Kidney (tissue), 14 donors: ENCODE measurements around the gene PADI4. TPM values are rescaled to one million over a fixed set of nuclear protein-coding genes. Genes with fewer than 3 reads are reported as not detected.
"Not testable (repeated sequence)": the region's sequence is repeated elsewhere in the genome, so short reads cannot be mapped to it uniquely, and the experiment has no call there.

Experiments
- DNase-seq, 5 donors: peaks; one replicate each; pipeline ENCODE4 v3.0.0-alpha.2; 2013 to 2020
- FAIRE-seq: peaks from 2 replicates; lab custom pipeline; 2012; peaks lifted over from hg19 to GRCh38; lab: Jason Lieb, UNC
- H3K27ac ChIP-seq, 2 donors: one replicate each; pipeline ENCODE4 v1.7.0; 2013; ENCODE audit warnings: low read depth in 2 of 2, low read length in 2 of 2, inconsistent platforms in 1 of 2
- H3K27me3 ChIP-seq: one replicate; pipeline ENCODE4 v1.7.1; 2013; ENCODE audit warnings: low read length, inconsistent platforms; ENCODE audit not compliant: control insufficient read depth, insufficient read depth
- H3K36me3 ChIP-seq, 3 donors: one replicate each; pipeline versions ENCODE4 v1.7.0 to v1.7.1; 2013; ENCODE audit warnings: low read length in 3 of 3, control low read depth in 1 of 3, inconsistent platforms in 1 of 3; ENCODE audit not compliant: insufficient read depth in 3 of 3, control insufficient read depth in 2 of 3
- H3K4me1 ChIP-seq, 3 donors: one replicate each; pipeline versions ENCODE4 v1.7.0 to v1.7.1; 2013; ENCODE audit warnings: low read length in 3 of 3, inconsistent platforms in 1 of 3, low read depth in 1 of 3; ENCODE audit not compliant: control insufficient read depth in 2 of 3, insufficient read depth in 2 of 3
- H3K4me3 ChIP-seq, 3 donors: one replicate each; pipeline versions ENCODE4 v1.7.0 to v1.8.1; 2013; ENCODE audit warnings: low read length in 3 of 3, control low read depth in 1 of 3, inconsistent platforms in 1 of 3
- H3K9ac ChIP-seq, 3 donors: one replicate each; pipeline versions ENCODE4 v1.7.0 to v1.7.1; 2013; ENCODE audit warnings: low read length in 3 of 3, control low read depth in 1 of 3, inconsistent platforms in 1 of 3
- H3K9me3 ChIP-seq, 3 donors: one replicate each; pipeline versions ENCODE4 v1.7.0 to v1.7.1; 2013; ENCODE audit warnings: low read length in 3 of 3, control low read depth in 1 of 3, inconsistent platforms in 1 of 3; ENCODE audit not compliant: control insufficient read depth in 2 of 3, insufficient read depth in 1 of 3
- CTCF ChIP-seq: IDR thresholded peaks from 3 replicates; pipeline ENCODE4 v1.5.1; 2012; ENCODE audit warnings: mild to moderate bottlenecking, moderate library complexity, borderline replicate concordance; ENCODE audit not compliant: insufficient read depth; ENCODE audit errors: extremely low read depth
- intact Hi-C: fragments of 100-400 bp; cut with DNase I; formaldehyde crosslinking; loops from one replicate; pipeline ENCODE4 v1.11.1; 2022
- polyA plus RNA-seq: library from polyadenylated mRNA; stranded (reverse); fragments of 350-450 nt; fragmentation: Illumina TruSeq; extraction: RNeasy Lipid Tissue Mini Kit (QIAGEN cat#74804); gene quantifications from one replicate; pipeline ENCODE4 v1.2.3, GENCODE V29; 2014; ENCODE audit warnings: low read depth, low replicate concordance; ENCODE audit not compliant: insufficient read depth
- total RNA-seq: library from RNA; stranded (reverse); fragmentation: NEBNext Ultra II Directional; extraction: Animal tissue kit (Norgen Biotek cat#: 25700); gene quantifications from one replicate; pipeline ENCODE4 v1.2.1, GENCODE V29; 2021
- donor health status: control.
- donor health status: control.
- donor health status: control.
- donor health status: control.
- donor health status: control.
- donor health status: DM: yes; HTN: yes; CAD: no.
- donor health status: Normal renal cell carcinoma (clear cell type).

PADI4 gene
- total and polyA plus RNA-seq, 2 donors from 2014 or later, result 0.35 TPM; not detected in 1

GRCh38 chr1:17340358-17340757 is 32.4 kb downstream of the PADI4 start:
- no peaks in the 10 kb centered on the region for H3K27me3 ChIP-seq
- no peak for DNase-seq
- no peak for TF ChIP-seq CTCF
- no peak overlapping the region for H3K4me3 ChIP-seq
- H3K9ac ChIP-seq, result no peak overlapping the region
- H3K36me3 ChIP-seq, result no peaks in the 10 kb centered on the region
- FAIRE-seq, result no peak
- intact Hi-C loops, result no loop called here
- no peak overlapping the region for H3K27ac ChIP-seq
- H3K9me3 ChIP-seq, result no peaks in the 10 kb centered on the region
- no peaks in the 10 kb centered on the region for H3K4me1 ChIP-seq

GRCh38 chr1:17342014-17342441 is 34.0 kb downstream of the PADI4 start:
- Histone ChIP-seq H3K27ac (no peak overlapping the region), H3K4me3 (no peak overlapping the region), H3K36me3 (no peaks in the 10 kb centered on the region), H3K9me3 (no peaks in the 10 kb centered on the region), H3K9ac (no peak overlapping the region), H3K27me3 (no peaks in the 10 kb centered on the region), H3K4me1 (no peaks in the 10 kb centered on the region)
- DNase-seq (no peak), FAIRE-seq (no peak)
- intact Hi-C loops, result no loop called here
- TF ChIP-seq CTCF, result no peak

GRCh38 chr1:17345506-17345905 is 37.5 kb downstream of the PADI4 start:
- H3K27ac ChIP-seq, H3K9ac ChIP-seq, intact Hi-C loops, H3K4me3 ChIP-seq, DNase-seq, H3K9me3 ChIP-seq, H3K36me3 ChIP-seq, H3K4me1 ChIP-seq, H3K27me3 ChIP-seq, FAIRE-seq: not testable (repeated sequence)

DNA sequence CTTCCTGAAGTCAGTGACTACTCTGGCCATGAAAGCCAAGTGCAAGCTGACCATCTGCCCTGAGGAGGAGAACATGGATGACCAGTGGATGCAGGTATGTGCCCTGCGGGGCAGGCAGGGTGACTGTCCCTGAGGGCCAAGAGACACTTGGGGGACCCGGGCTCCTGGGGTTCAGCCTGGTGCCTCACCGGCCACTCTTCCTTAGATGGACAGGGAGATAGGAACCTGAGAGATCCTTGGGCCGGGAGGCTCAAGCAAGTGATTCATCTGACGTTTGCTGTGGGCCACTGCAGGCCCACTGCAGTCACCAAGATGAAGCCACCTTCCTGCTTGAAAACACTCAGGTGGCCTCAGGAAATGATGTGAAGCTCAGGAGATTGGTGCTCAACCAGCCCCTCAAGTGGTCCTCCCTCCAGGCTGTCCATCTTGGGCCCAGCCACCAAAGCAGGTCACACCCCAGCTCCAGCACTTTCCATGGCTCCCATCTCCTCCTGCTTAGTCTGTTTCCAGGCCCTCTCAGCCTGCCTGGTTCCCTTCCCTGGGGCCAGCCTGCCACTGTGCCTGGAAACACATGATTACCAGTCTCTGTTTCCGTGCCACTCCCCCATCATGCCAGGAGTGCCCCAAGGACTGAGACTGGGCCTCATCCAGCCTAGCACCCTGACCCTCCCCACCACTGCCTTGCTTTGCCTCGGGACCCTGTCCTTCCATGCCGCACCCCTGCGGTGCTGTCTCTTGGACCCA is 38.2 kb downstream of the PADI4 start:
- FAIRE-seq (no peak), DNase-seq (no peak)
- no peak overlapping the region for H3K9ac ChIP-seq
- no peaks in the 10 kb centered on the region for H3K4me1 ChIP-seq
- no peak overlapping the region for H3K4me3 ChIP-seq
- no peaks in the 10 kb centered on the region for H3K36me3 ChIP-seq
- no peak overlapping the region for H3K27ac ChIP-seq
- H3K9me3 ChIP-seq, result no peaks in the 10 kb centered on the region
- intact Hi-C loops, result no loop called here
- no peak for TF ChIP-seq CTCF
- no peaks in the 10 kb centered on the region for H3K27me3 ChIP-seq
